ENCODE data around the gene HSFX3.
"Not testable (repeated sequence)": the region's sequence is repeated elsewhere in the genome, so short reads cannot be mapped to it uniquely, and the experiment has no call there.

- TF ChIP-seq EZH2 (IDR thresholded peaks at IDR 0.05); POLR2AphosphoS5 (IDR thresholded peaks at IDR 0.05; ENCODE audit: borderline replicate concordance, low read depth, low read length); FOXP2 (optimal IDR thresholded peaks at IDR 0.05; ENCODE audit: control extremely low read depth, extremely low read length, insufficient read depth): not testable (repeated sequence)
These were observed 23.8 kb downstream of the HSFX3 start for GRCh38 chrX:149525903-149526302.

Data from SK-N-MC (cell line).